Tracheal epithelial cell (primary cell): ENCODE data around the gene GPR101. TPM values are rescaled to one million over a fixed set of nuclear protein-coding genes. Genes with fewer than 3 reads are reported as not detected.

Experiments used
- total RNA-seq: library from RNA; depleted of rRNA; stranded (reverse); fragments of >200 nt; gene quantifications from 2 replicates; pipeline ENCODE4 v1.2.1, GENCODE V29; 2014

The GPR101 gene, protein sequence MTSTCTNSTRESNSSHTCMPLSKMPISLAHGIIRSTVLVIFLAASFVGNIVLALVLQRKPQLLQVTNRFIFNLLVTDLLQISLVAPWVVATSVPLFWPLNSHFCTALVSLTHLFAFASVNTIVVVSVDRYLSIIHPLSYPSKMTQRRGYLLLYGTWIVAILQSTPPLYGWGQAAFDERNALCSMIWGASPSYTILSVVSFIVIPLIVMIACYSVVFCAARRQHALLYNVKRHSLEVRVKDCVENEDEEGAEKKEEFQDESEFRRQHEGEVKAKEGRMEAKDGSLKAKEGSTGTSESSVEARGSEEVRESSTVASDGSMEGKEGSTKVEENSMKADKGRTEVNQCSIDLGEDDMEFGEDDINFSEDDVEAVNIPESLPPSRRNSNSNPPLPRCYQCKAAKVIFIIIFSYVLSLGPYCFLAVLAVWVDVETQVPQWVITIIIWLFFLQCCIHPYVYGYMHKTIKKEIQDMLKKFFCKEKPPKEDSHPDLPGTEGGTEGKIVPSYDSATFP
- total RNA-seq = not detected in 2 replicates

DNA sequence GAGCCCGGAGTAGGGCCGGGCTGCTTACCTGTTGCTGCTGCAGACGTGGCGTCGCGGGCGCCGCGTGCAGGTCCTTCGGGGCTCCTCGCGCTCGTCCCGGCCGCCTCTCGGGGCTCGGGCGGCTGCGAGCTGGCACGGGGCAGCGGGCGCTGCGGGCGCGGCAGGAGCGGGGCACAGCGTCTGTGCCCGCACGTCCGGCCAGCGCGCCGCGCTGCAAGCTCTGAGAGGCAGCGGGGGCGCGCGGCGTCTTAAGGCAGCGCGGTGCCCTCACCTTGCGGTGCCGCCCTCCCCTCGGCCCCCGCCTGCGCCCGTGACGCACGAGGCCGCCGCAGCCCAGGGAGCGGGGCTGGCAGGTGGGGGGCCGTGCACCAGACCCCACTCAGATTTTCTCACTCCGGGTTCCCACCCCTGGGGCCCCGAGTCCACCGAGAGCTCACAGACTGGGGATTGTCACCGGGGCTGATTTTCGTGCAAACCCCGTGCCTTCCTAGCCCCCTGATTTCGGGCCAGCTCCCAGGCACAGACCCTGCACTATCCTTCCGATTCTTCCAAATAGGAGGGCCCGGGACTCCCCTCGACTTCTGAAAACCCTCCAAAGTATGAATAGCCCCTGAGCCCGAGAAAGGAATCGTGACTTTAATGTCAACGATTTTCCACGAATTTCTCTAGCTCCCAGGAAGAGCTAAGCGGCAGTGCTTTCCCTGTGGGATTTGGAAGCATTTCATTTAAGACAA, at the start of gene GPR101:
Gene GPR101, minus strand, starts transcription at position 222 of the 734 bp plus-strand sequence. CDS start 2,321 bp downstream, outside the sequence.

Other genes starting within 250 kb of the GPR101 start
- gene RBMX, start 153.3 kb downstream of the GPR101 start, total RNA-seq = 126 and 145 TPM in 2 replicates